ENCODE data around the gene TIAM1. TPM values are rescaled to one million over a fixed set of nuclear protein-coding genes. Genes with fewer than 3 reads are reported as not detected.

TIAM1 gene, protein sequence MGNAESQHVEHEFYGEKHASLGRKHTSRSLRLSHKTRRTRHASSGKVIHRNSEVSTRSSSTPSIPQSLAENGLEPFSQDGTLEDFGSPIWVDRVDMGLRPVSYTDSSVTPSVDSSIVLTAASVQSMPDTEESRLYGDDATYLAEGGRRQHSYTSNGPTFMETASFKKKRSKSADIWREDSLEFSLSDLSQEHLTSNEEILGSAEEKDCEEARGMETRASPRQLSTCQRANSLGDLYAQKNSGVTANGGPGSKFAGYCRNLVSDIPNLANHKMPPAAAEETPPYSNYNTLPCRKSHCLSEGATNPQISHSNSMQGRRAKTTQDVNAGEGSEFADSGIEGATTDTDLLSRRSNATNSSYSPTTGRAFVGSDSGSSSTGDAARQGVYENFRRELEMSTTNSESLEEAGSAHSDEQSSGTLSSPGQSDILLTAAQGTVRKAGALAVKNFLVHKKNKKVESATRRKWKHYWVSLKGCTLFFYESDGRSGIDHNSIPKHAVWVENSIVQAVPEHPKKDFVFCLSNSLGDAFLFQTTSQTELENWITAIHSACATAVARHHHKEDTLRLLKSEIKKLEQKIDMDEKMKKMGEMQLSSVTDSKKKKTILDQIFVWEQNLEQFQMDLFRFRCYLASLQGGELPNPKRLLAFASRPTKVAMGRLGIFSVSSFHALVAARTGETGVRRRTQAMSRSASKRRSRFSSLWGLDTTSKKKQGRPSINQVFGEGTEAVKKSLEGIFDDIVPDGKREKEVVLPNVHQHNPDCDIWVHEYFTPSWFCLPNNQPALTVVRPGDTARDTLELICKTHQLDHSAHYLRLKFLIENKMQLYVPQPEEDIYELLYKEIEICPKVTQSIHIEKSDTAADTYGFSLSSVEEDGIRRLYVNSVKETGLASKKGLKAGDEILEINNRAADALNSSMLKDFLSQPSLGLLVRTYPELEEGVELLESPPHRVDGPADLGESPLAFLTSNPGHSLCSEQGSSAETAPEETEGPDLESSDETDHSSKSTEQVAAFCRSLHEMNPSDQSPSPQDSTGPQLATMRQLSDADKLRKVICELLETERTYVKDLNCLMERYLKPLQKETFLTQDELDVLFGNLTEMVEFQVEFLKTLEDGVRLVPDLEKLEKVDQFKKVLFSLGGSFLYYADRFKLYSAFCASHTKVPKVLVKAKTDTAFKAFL (N-terminal part only)
- total RNA-seq: 6.6 to 8.2 TPM (median 7.7 TPM) in 3 replicates
- long read RNA-seq, partial matches to known transcripts: 0 of 1 reads
- long read RNA-seq, other reads (novel, unspliced or antisense): 1 of 1 reads

DNA sequence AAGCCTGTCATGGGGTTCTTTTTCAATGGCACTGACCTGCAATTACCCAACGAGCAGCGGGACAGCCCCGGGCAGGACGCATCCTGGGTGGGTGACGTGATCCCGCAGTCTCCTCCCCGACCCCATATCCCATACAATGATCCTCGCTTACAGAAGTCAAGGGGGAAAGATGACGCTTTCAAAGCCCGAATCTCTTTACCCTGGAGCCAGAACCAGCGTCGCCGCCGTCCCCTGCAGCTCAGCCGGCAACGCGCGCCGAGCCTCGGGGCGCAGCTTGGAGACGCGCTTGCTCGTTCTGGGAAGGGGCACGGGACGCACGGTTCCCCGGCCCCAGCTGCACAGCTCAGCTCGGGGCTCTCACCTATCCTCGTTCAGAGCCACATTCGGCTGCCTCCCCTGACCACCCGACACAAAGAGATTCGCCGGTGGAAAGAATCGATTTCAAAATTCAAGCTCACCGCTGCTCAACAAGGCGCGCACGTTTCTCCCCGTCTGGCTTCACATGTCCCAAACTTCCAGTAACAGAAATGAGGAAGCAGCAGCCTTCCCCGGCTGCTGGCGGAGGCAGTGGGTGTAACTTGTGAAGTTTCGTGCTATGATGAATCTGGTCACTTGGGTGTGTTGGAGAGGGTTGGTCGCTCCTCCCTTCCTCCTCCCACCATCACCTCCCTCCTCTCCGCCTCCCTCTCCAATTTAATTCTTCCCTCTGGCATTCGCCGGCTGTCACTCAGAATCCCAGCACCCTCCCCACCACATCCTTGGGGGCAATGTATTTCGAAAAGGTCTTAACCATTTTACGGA lies at the start of gene TIAM1:
Gene TIAM1, minus strand, starts transcription at position 582 of the 801 bp plus-strand sequence. CDS start 77,289 bp downstream, outside the sequence.
- Mint-ChIP-seq H3K27me3 (ENCODE audit: low read depth) (no peaks in the 10 kb centered on the region), H3K9me3 (ENCODE audit: low read depth) (no peaks in the 10 kb centered on the region), H3K36me3 (ENCODE audit: low read depth) (no peaks in the 10 kb centered on the region), H3K4me3 (ENCODE audit: unreplicated experiment) (peak within 1 kb of the TSS; percentile 91), H3K4me1 (ENCODE audit: low read depth) (peaks cover 21% of the 10 kb centered on the region), H3K27ac (ENCODE audit: unreplicated experiment) (peak within 1 kb of the TSS; percentile 85)
- TF ChIP-seq, protein P1, sequence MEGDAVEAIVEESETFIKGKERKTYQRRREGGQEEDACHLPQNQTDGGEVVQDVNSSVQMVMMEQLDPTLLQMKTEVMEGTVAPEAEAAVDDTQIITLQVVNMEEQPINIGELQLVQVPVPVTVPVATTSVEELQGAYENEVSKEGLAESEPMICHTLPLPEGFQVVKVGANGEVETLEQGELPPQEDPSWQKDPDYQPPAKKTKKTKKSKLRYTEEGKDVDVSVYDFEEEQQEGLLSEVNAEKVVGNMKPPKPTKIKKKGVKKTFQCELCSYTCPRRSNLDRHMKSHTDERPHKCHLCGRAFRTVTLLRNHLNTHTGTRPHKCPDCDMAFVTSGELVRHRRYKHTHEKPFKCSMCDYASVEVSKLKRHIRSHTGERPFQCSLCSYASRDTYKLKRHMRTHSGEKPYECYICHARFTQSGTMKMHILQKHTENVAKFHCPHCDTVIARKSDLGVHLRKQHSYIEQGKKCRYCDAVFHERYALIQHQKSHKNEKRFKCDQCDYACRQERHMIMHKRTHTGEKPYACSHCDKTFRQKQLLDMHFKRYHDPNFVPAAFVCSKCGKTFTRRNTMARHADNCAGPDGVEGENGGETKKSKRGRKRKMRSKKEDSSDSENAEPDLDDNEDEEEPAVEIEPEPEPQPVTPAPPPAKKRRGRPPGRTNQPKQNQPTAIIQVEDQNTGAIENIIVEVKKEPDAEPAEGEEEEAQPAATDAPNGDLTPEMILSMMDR (IDR thresholded peaks at IDR 0.05): peak; percentile 18
- no peak for DNase-seq (ENCODE audit: low spot score)

DNA sequence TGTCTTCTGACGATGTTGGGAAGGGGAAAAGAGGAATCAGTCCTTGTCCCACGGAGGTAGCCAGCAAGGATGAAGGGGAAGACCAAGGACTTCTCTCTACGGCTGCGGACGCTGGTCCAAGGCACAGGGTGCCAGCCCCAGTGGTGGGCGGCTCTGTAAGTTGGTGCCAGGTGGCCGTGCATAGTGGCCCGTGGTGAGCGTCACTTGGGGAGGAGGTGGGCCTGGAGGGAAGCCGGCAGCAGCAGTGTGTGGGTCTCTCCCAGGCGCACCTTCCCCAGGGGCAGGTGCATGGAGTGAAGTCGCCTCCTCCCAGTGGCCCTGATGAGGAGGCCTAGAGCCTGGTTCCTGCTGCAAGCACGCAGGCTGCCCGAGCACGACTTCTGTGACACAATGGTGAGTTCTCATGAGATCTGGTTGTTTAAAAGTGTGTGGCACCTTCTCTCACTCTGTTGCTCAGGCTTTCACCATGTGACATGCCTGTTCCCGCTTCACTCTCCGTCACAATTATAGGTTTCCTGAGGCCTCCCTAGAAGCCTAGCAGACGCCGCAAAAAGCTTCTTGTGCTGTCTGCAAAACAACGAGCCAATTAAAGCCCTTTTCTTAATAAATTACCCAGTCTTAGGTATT lies 43.6 kb upstream of the TIAM1 start:
- no peak for DNase-seq (ENCODE audit: low spot score)
- no peak overlapping the region for H3K27ac Mint-ChIP-seq (ENCODE audit: unreplicated experiment)
- H3K4me3 Mint-ChIP-seq (ENCODE audit: unreplicated experiment): no peak overlapping the region

DNA sequence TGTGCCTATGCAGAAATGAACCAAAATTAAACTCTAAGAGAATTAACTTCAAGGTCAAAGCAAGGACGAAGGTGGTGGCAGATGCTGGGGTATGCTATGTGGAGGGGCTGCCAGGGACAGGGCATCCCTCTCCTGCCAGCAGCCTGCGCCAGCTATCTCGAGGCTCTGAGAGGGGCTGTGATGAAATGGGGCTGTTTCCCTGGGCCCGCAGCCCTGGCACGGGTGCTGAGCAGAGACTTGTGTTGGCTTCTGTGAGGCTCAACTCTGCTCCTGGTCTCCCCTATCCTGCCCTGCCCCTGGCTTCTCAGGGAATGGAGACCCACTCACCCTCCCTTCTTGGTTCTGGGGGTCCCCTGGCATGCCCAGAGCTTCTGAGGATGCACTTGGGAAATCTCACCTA lies 41.9 kb upstream of the TIAM1 start:
- no peaks in the 10 kb centered on the region for H3K27me3 Mint-ChIP-seq (ENCODE audit: low read depth)
- DNase-seq (ENCODE audit: low spot score): no peak
- H3K27ac Mint-ChIP-seq (ENCODE audit: unreplicated experiment): no peak overlapping the region

More for the DNA sequence above, 43.6 kb upstream of the TIAM1 start:
- Mint-ChIP-seq H3K4me1 (ENCODE audit: low read depth) (no peaks in the 10 kb centered on the region), H3K9me3 (ENCODE audit: low read depth) (no peaks in the 10 kb centered on the region), H3K27me3 (ENCODE audit: low read depth) (no peaks in the 10 kb centered on the region), H3K36me3 (ENCODE audit: low read depth) (no peaks in the 10 kb centered on the region)
- TF ChIP-seq, protein P1 (IDR thresholded peaks at IDR 0.05): no peak

DNA sequence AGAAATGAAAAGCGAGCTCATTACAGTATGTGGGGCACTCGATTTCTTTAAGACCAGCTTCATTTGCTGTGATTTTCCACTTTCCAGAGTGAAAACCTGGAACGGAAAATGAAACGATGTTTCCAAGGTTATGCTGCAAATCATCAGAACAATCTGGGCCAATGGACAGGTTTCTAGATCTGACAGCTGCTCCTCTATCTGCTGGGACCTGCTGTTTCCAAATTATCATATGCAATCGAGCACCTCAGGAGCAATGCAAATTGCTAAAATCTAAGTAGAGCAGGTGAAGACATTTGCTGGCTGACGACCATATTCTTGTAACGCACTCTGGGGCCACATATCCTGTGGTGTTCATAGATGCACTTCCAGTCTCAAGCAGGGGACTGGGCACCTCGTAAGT lies 39.7 kb upstream of the TIAM1 start:
- H3K4me3 Mint-ChIP-seq (ENCODE audit: unreplicated experiment): no peak overlapping the region
- no peaks in the 10 kb centered on the region for H3K36me3 Mint-ChIP-seq (ENCODE audit: low read depth)
- H3K4me1 Mint-ChIP-seq (ENCODE audit: low read depth): no peaks in the 10 kb centered on the region
- TF ChIP-seq, protein P1 (IDR thresholded peaks at IDR 0.05): no peak
- H3K9me3 Mint-ChIP-seq (ENCODE audit: low read depth): no peaks in the 10 kb centered on the region
- H3K27ac Mint-ChIP-seq (ENCODE audit: unreplicated experiment): no peak overlapping the region
- no peak for DNase-seq (ENCODE audit: low spot score)
- no peaks in the 10 kb centered on the region for H3K27me3 Mint-ChIP-seq (ENCODE audit: low read depth)

More for the DNA sequence above, 41.9 kb upstream of the TIAM1 start:
- H3K4me3 Mint-ChIP-seq (ENCODE audit: unreplicated experiment): no peak overlapping the region
- TF ChIP-seq, protein P1 (IDR thresholded peaks at IDR 0.05): no peak
- no peaks in the 10 kb centered on the region for H3K4me1 Mint-ChIP-seq (ENCODE audit: low read depth)
- no peaks in the 10 kb centered on the region for H3K9me3 Mint-ChIP-seq (ENCODE audit: low read depth)
- no peaks in the 10 kb centered on the region for H3K36me3 Mint-ChIP-seq (ENCODE audit: low read depth)
